GM19438 (cell line): ENCODE data around the gene LDAH.

Experiments used
- ATAC-seq: cut with Tn5 transposase; IDR thresholded peaks from one replicate; pipeline ENCODE4 v1.9.1; 2021; ENCODE audit warnings: low read depth; ENCODE audit not compliant: unreplicated experiment

Gene LDAH

GRCh38 chr2:20689428-20690264 is 133.3 kb downstream of the LDAH start:
- ATAC-seq, result no peak

- no peak for ATAC-seq
Observed at GRCh38 chr2:20687260-20687832, 135.6 kb downstream of the LDAH start.

GRCh38 chr2:20684581-20685063 is 138.3 kb downstream of the LDAH start:
- no peak for ATAC-seq

GRCh38 chr2:20682167-20682920 is 140.6 kb downstream of the LDAH start:
- ATAC-seq, result no peak

- ATAC-seq, result no peak
Observed at GRCh38 chr2:20680744-20681375, 142.0 kb downstream of the LDAH start.

- ATAC-seq, result no peak
Observed at GRCh38 chr2:20678780-20679179, 144.1 kb downstream of the LDAH start.

- ATAC-seq, result no peak
Observed at GRCh38 chr2:20678086-20678395, 144.9 kb downstream of the LDAH start.

GRCh38 chr2:20677301-20678085 is 145.4 kb downstream of the LDAH start:
- ATAC-seq, result peak; percentile 47

GRCh38 chr2:20676353-20677215 is 146.3 kb downstream of the LDAH start:
- ATAC-seq, result peak; percentile 50

- ATAC-seq, result peak; percentile 47
Observed at GRCh38 chr2:20675701-20676352, 147.1 kb downstream of the LDAH start.

- no peak for ATAC-seq
Observed at GRCh38 chr2:20674974-20675679, 147.8 kb downstream of the LDAH start.

- ATAC-seq, result no peak
Observed at GRCh38 chr2:20674309-20674965, 148.5 kb downstream of the LDAH start.

- no peak for ATAC-seq
Observed at GRCh38 chr2:20673686-20674308, 149.1 kb downstream of the LDAH start.

GRCh38 chr2:20672201-20672951 is 150.5 kb downstream of the LDAH start:
- no peak for ATAC-seq

- no peak for ATAC-seq
Observed at GRCh38 chr2:20671736-20672080, 151.2 kb downstream of the LDAH start.

- no peak for ATAC-seq
Observed at GRCh38 chr2:20671036-20671735, 151.7 kb downstream of the LDAH start.
